Measurements from ENCODE around the gene SRGAP1. TPM values are rescaled to one million over a fixed set of nuclear protein-coding genes. Genes with fewer than 3 reads are reported as not detected.
A peak's percentile ranks its signal among the peaks of the same experiment; 100 is the strongest.

SRGAP1 gene
- total RNA-seq, 1 donor from 2014 or later, result 49.3 TPM

DNA sequence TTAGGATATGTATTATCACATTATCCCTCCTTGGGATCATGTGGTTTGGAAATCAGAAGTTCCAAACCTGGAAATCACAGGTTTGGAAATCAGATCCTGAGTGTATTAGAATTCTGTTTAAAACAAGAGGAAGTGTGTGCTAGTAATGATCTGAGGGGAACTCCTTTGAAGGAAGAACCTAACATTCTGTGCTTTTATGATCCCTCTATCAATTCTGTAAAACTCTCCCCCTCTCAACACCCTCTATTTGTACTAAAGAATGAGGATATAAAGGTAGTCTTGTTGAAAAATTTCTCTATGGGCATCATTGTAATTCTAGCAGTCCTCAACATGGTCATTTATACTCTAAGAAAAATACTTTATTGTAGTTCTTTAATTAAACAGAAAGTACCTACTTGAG, 97.4 kb downstream of the SRGAP1 start:
- H3K27me3 Mint-ChIP-seq (ENCODE audit: unreplicated experiment), result peaks cover 9% of the 10 kb centered on the region
- H3K36me3 Mint-ChIP-seq (ENCODE audit: low read depth, unreplicated experiment), result peaks cover 3% of the 10 kb centered on the region
- no peaks in the 10 kb centered on the region for H3K9me3 Mint-ChIP-seq (ENCODE audit: unreplicated experiment)
- DNase-seq (ENCODE audit: low spot score), result no peak
- H3K4me1 Mint-ChIP-seq (ENCODE audit: unreplicated experiment), result peaks cover 95% of the 10 kb centered on the region
- peak overlapping the region; percentile 26 for H3K4me3 Mint-ChIP-seq (ENCODE audit: unreplicated experiment)
- TF ChIP-seq, protein P1, sequence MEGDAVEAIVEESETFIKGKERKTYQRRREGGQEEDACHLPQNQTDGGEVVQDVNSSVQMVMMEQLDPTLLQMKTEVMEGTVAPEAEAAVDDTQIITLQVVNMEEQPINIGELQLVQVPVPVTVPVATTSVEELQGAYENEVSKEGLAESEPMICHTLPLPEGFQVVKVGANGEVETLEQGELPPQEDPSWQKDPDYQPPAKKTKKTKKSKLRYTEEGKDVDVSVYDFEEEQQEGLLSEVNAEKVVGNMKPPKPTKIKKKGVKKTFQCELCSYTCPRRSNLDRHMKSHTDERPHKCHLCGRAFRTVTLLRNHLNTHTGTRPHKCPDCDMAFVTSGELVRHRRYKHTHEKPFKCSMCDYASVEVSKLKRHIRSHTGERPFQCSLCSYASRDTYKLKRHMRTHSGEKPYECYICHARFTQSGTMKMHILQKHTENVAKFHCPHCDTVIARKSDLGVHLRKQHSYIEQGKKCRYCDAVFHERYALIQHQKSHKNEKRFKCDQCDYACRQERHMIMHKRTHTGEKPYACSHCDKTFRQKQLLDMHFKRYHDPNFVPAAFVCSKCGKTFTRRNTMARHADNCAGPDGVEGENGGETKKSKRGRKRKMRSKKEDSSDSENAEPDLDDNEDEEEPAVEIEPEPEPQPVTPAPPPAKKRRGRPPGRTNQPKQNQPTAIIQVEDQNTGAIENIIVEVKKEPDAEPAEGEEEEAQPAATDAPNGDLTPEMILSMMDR (IDR thresholded peaks at IDR 0.05; ENCODE audit: unreplicated experiment), result no peak
- peak overlapping the region; percentile 98 for H3K27ac Mint-ChIP-seq (ENCODE audit: unreplicated experiment)

DNA sequence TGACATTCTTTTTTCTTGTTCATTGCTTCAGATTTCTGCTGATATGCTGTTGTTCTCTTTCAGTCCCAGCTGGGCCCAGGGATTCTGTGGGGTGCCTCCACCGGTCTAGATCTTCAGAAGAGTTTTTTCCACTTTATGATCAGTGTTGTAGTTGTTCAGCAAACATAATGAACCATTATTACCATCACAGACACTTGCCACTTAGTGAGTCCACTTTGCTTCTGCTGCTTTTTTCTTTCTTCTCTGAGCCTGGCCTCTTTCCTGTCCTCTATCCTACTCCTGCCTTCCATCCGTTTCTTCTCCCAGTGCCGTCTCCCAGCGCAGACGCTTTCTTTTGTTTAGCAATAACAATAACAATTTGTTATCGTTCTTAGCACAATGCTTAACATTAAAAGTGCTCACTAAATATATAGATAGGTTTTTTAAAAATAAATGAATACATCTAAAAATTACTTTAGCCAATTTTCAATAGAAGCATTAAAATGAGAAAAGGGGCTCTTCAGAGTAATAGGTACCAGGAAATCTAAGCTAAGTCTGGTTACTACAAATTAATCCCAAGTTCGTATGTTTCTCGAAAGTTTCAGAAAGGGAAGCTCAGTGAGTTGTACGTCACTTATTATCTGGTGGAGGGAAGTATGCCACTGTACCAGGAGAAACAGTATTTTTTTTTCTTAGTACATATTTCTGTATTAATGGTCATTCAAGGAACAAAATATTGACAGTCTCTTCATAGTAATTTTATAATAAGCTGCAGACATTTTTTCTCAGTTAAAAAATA, 98.2 kb downstream of the SRGAP1 start:
- Mint-ChIP-seq H3K36me3 (ENCODE audit: low read depth, unreplicated experiment) (peaks cover 3% of the 10 kb centered on the region), H3K27me3 (ENCODE audit: unreplicated experiment) (peaks cover 9% of the 10 kb centered on the region), H3K27ac (ENCODE audit: unreplicated experiment) (peak overlapping the region; percentile 94), H3K4me1 (ENCODE audit: unreplicated experiment) (peaks cover 95% of the 10 kb centered on the region), H3K9me3 (ENCODE audit: unreplicated experiment) (no peaks in the 10 kb centered on the region), H3K4me3 (ENCODE audit: unreplicated experiment) (peak overlapping the region; percentile 33)
- DNase-seq (ENCODE audit: low spot score), result no peak
- TF ChIP-seq, protein P1 (IDR thresholded peaks at IDR 0.05; ENCODE audit: unreplicated experiment), result no peak

DNA sequence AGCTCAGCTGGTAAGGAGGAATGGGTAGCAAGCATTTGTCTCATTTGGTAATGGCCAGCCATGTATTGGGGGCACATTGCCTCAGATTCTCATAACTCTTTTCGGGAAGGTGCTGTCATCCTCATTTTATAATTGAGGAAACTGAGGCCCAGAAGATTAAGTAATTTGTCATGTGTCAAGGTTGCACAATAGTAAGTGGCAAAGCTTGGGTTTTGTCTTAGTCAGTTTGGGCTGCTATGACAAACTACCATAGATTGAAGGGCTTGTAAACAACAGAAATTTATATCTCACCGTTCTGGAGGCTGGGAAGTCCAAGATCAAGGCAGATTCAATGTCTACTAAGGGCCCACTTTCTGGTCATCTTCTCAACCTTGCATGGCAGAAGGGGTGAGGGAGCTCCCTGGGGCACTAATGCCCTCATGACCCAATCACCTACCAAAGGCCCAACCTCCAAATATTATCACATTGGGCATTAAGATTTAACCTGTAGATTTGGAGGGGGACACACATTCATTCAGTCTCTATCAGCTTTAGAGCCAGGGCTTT, 99.6 kb downstream of the SRGAP1 start:
- TF ChIP-seq, protein P1 (IDR thresholded peaks at IDR 0.05; ENCODE audit: unreplicated experiment), result no peak

DNA sequence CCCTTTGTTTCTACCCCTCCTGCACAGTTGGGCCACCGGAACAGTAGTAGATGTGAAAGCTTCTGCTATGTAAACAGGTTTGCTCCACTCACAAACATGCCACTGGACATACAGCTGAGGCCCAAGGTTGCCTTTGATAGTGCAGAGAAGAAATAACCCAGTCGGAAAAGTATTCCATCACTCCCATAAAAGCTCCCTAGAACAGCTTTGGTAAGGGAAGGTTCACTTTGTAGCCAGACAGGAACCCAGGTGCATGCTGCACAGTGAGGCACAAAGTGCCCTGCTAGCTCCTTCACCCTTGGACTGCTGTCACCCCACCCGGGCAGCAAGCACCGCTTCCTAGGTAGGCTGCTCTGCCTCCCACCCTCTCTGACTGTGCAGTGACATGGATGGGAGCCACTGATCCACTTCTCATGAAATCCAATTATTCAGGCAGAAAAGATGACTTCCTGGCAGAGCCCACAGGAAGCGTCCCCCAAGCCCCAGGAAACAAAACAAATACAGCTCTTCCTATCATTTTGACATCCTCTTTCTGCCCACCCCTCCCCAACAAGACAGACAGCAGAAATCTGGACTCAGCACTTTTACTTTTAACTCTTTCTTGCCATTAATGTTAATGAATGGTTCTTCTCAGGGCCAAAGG, 100.2 kb downstream of the SRGAP1 start:
- peaks cover 87% of the 10 kb centered on the region for H3K4me1 Mint-ChIP-seq (ENCODE audit: unreplicated experiment)
- peak overlapping the region; percentile 63 for H3K4me3 Mint-ChIP-seq (ENCODE audit: unreplicated experiment)
- TF ChIP-seq, protein P1 (IDR thresholded peaks at IDR 0.05; ENCODE audit: unreplicated experiment), result no peak
- H3K36me3 Mint-ChIP-seq (ENCODE audit: low read depth, unreplicated experiment), result peaks cover 3% of the 10 kb centered on the region
- H3K9me3 Mint-ChIP-seq (ENCODE audit: unreplicated experiment), result no peaks in the 10 kb centered on the region
- peaks cover 9% of the 10 kb centered on the region for H3K27me3 Mint-ChIP-seq (ENCODE audit: unreplicated experiment)
- H3K27ac Mint-ChIP-seq (ENCODE audit: unreplicated experiment), result peak overlapping the region; percentile 84
- DNase-seq (ENCODE audit: low spot score), result peak; percentile 17

More for the DNA sequence above, 99.6 kb downstream of the SRGAP1 start:
- Mint-ChIP-seq H3K4me1 (ENCODE audit: unreplicated experiment) (peaks cover 90% of the 10 kb centered on the region), H3K27me3 (ENCODE audit: unreplicated experiment) (peaks cover 9% of the 10 kb centered on the region), H3K27ac (ENCODE audit: unreplicated experiment) (peak overlapping the region; percentile 84), H3K9me3 (ENCODE audit: unreplicated experiment) (no peaks in the 10 kb centered on the region), H3K36me3 (ENCODE audit: low read depth, unreplicated experiment) (peaks cover 3% of the 10 kb centered on the region), H3K4me3 (ENCODE audit: unreplicated experiment) (no peak overlapping the region)
- no peak for DNase-seq (ENCODE audit: low spot score)

Measured in endothelial cell (in vitro differentiated cells).